GM13976 (cell line): Measurements from ENCODE around the gene ATP4A.

Source experiments
- DNase-seq: peaks from one replicate; pipeline ENCODE4 v3.0.0; 2012; ENCODE audit warnings: low spot score
- CTCF ChIP-seq: IDR thresholded peaks from 2 replicates; pipeline ENCODE4 v1.5.1; 2012; ENCODE audit warnings: borderline replicate concordance, mild to moderate bottlenecking; ENCODE audit not compliant: insufficient read depth; ENCODE audit errors: extremely low read depth, missing control alignments, control extremely low read depth
- in situ Hi-C: fragments of 300-500 bp; cut with MboI; formaldehyde crosslinking; loops from one replicate; pipeline ENCODE4 v1.12.0; 2022; ENCODE audit warnings: low sequenced_read_pairs, mixed read lengths, inconsistent platforms; ENCODE audit not compliant: unreplicated experiment

Gene ATP4A

GRCh38 chr19:35525873-35526272 is 37.6 kb downstream of the ATP4A start:
- in situ Hi-C loops: no loop called here
- no peak for TF ChIP-seq CTCF
- DNase-seq: no peak

DNA sequence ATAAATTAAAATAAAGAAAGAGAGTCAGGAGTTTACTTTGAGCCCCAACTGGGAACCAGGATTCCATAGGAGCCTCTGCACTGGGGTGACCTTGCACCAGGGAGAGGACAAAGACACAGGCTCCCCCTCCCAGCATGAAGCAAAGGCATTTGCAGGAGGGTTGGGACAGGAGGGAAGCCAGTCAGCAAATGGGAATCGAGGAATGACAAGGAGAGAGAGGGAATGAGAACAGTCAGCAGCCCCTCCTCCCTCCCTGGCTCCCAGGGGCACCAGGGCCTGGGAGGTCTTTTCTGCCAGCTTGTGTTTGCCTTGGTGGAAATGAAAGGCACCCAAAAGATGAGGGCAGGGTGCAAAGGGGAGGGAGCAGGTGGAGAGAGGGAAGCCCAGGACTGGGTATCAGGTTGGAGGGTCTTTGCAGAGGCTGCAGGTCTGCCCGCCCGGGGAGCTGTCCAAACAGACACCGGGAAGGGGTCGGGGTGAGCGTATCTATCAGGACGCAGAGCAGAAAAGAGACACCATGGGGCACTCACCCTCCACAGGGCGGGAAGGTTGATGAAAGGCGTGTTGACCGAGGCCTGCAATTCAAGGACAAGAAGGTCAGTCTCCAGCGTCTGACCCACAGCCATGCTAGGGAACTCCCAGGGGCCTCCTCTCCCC is 39.1 kb downstream of the ATP4A start:
- in situ Hi-C loops: no loop called here
- DNase-seq: no peak
- no peak for TF ChIP-seq CTCF

DNA sequence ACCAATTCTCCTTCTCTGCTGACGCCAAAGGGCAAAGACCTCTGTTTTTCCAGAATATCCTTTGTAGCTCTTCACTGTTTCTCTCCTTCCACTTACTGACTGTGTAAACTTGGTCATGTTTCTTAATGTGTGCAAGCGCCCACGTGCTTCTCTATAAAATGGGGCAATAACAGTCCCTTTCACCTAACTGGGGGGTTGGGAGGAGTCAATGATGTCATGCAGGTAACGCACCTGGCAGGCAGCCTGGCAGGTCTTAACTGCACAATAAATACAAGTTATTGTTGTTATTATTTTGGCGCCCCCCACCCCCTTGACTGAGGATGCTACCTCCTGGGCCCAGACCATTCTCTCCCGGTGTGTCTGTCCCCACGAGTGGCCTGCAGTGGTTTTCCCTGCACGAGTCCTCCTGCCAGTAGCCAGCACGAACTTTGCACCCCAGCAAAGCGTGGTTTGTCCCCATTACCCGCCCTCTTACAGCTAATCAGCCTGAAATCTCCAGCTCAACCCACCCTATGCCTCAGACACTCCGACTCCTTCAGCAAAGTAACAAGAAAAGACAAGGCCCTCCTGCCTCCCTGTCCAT is 40.6 kb downstream of the ATP4A start:
- in situ Hi-C loops: no loop called here
- DNase-seq: no peak

DNA sequence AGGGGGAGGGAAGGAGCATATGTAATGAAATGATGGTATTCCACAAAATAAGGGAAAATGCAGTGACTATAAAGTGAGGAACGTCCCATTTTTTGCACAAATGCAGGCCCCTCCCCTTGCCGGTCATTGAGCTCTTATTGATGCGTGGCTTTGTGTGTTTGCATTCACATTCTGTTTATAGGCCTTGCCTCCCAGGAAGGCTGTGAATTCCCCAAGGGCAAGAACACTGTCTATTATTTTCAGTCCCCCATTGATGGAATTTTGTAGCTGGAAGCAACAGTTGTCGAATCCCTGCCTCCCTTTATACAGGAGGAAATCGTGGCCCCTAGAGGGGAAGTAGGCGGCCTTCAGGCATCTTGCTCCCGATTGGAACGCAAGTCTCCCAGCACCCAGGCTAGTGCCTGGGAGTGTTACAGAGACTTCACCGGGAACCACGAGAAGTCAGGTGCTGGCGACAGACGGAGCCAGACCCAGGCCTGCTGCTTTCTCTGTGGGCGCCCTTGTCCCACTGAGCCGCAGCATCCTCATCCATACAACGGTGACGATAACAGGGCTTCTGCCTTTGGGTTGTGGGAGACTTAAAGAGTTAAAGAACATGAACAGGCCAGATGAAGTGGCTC is 42.2 kb downstream of the ATP4A start:
- TF ChIP-seq CTCF: no peak
- in situ Hi-C loops: no loop called here
- no peak for DNase-seq

More for the DNA sequence above, 40.6 kb downstream of the ATP4A start:
- TF ChIP-seq CTCF: no peak

- in situ Hi-C loops: no loop called here
- no peak for TF ChIP-seq CTCF
- DNase-seq: no peak
Observed at GRCh38 chr19:35519291-35519690, 44.2 kb downstream of the ATP4A start.

DNA sequence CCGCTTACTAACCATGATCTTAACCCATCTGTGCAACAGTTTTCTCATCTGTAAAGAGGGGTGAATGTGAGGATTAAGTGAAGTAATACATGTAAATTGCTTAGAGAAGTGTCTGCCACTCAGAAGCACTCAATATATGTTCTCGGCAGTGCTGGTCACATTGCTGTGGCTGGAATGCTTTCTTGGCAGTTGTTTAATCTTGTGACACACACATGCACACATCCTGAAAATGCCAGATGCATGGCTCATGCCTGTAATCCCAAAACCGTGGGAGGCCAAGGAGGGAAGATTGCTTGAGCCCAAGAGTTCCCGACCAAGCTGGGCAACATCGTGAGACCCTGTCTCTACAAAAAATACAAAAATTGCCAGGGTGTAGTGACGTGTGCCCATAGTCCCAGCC is 45.1 kb downstream of the ATP4A start:
- no peak for DNase-seq
- in situ Hi-C loops: no loop called here
- no peak for TF ChIP-seq CTCF
